IMR-90 (cell line): ENCODE results near the gene PAK4. TPM values are rescaled to one million over a fixed set of nuclear protein-coding genes. Genes with fewer than 3 reads are reported as not detected.

Source experiments
- ATAC-seq: fragments of 200-7000 bp; cut with Tn5 transposase; 2 replicates; pipeline ENCODE4 v1.9.1; 2020; ENCODE audit warnings: low read depth, mild to moderate bottlenecking, moderate library complexity
- BruUV-seq: library from RNA; stranded (reverse); fragments of 400-500 nt; replicated peaks from 2 replicates; lab custom pipeline; 2021; lab: Mats Ljungman, UMichigan
- CTCF ChIA-PET: fragments of 300-600 bp; formaldehyde crosslinking; extraction: SDS; loops from one replicate; lab custom pipeline; 2021; ENCODE audit warnings: antibody characterized with exemption; lab: Yijun Ruan, JAX
- POLR2A ChIA-PET: fragments of 300-600 bp; sonication (Branson Sonifier 250); formaldehyde crosslinking; loops from one replicate; lab custom pipeline; 2022; ENCODE audit warnings: antibody characterized with exemption; ENCODE audit not compliant: unreplicated experiment; lab: Charles Lee
- DNase-seq: peaks from one replicate; pipeline ENCODE4 v3.0.0; 2013
- H2AFZ ChIP-seq: replicated peaks from 2 replicates; pipeline ENCODE3; 2013; ENCODE audit warnings: low read length, mild to moderate bottlenecking; ENCODE audit not compliant: poor library complexity
- H2AK5ac ChIP-seq: 2 replicates; pipeline ENCODE4 v1.6.1; 2013; ENCODE audit warnings: low read depth, low read length, inconsistent platforms
- H2AK9ac ChIP-seq: replicated peaks from 2 replicates; pipeline ENCODE3; 2013; ENCODE audit warnings: mild to moderate bottlenecking, low read depth, low read length, moderate library complexity; ENCODE audit not compliant: poor library complexity
- H2BK120ac ChIP-seq: 2 replicates; pipeline ENCODE4 v1.6.1; 2013; ENCODE audit warnings: low read depth, low read length, inconsistent platforms
- H2BK15ac ChIP-seq: 3 replicates; pipeline ENCODE4 v1.6.1; 2013; ENCODE audit warnings: low read depth, low read length, inconsistent platforms
- H2BK20ac ChIP-seq: 2 replicates; pipeline ENCODE4 v1.6.1; 2013; ENCODE audit warnings: low read depth, mild to moderate bottlenecking, inconsistent platforms, low read length, moderate library complexity
- H2BK5ac ChIP-seq: 2 replicates; pipeline ENCODE4 v1.6.1; 2013; ENCODE audit warnings: mild to moderate bottlenecking, low read depth, low read length, inconsistent platforms; ENCODE audit not compliant: poor library complexity, severe bottlenecking
- H3K14ac ChIP-seq: replicated peaks from 2 replicates; pipeline ENCODE4 v1.6.1; 2013; ENCODE audit warnings: low read depth, low read length, inconsistent platforms
- H3K18ac ChIP-seq: 2 replicates; pipeline ENCODE4 v1.6.1; 2013; ENCODE audit warnings: low read depth, low read length, control low read depth
- H3K23ac ChIP-seq: 2 replicates; pipeline ENCODE4 v1.6.1; 2013; ENCODE audit warnings: low read depth, low read length, inconsistent platforms
- H3K27ac ChIP-seq: 2 replicates; pipeline ENCODE4 v1.5.1; 2013; ENCODE audit warnings: mild to moderate bottlenecking, control low read depth, low read length; ENCODE audit not compliant: insufficient read depth
- H3K27me3 ChIP-seq: 2 replicates; pipeline ENCODE4 v1.6.1; 2013; ENCODE audit warnings: low read length; ENCODE audit not compliant: control insufficient read depth, insufficient read depth
- H3K36me3 ChIP-seq: 2 replicates; pipeline ENCODE4 v1.6.1; 2013; ENCODE audit warnings: low read length, mixed read lengths; ENCODE audit not compliant: control insufficient read depth, insufficient read depth
- H3K4ac ChIP-seq: 2 replicates; pipeline ENCODE4 v1.6.1; 2013; ENCODE audit warnings: low read depth, low read length, inconsistent platforms
- H3K4me1 ChIP-seq: 2 replicates; pipeline ENCODE4 v1.6.1; 2013; ENCODE audit warnings: low read length, mixed read lengths; ENCODE audit not compliant: control insufficient read depth, insufficient read depth
- H3K4me2 ChIP-seq: 2 replicates; pipeline ENCODE4 v1.6.1; 2013; ENCODE audit warnings: low read depth, mild to moderate bottlenecking, control low read depth, low read length, moderate library complexity
- H3K4me3 ChIP-seq: 2 replicates; pipeline ENCODE4 v1.5.1; 2013; ENCODE audit warnings: low read depth, mild to moderate bottlenecking, control low read depth, low read length, moderate library complexity; ENCODE audit not compliant: insufficient read depth
- H3K56ac ChIP-seq: 2 replicates; pipeline ENCODE4 v1.6.1; 2013; ENCODE audit warnings: low read length, inconsistent platforms; ENCODE audit not compliant: insufficient read depth; ENCODE audit errors: extremely low read depth
- H3K79me1 ChIP-seq, 2 experiments: 2 replicates each; pipeline ENCODE4 v1.6.1; 2013; ENCODE audit warnings: low read length in 2 of 2, inconsistent platforms in 1 of 2, low read depth in 1 of 2
- H3K9ac ChIP-seq: 2 replicates; pipeline ENCODE4 v1.6.1; 2013; ENCODE audit warnings: low read depth, low read length, control low read depth
- H3K9me1 ChIP-seq: 2 replicates; pipeline ENCODE4 v1.6.1; 2013; ENCODE audit warnings: low read length, inconsistent platforms; ENCODE audit not compliant: insufficient read depth
- H3K9me3 ChIP-seq: 2 replicates; pipeline ENCODE4 v1.6.1; 2013; ENCODE audit warnings: low read length; ENCODE audit not compliant: control insufficient read depth, insufficient read depth
- H4K20me1 ChIP-seq: 2 replicates; pipeline ENCODE4 v1.6.1; 2013; ENCODE audit warnings: low read length, inconsistent platforms; ENCODE audit not compliant: insufficient read depth
- H4K5ac ChIP-seq: 2 replicates; pipeline ENCODE4 v1.6.1; 2013; ENCODE audit warnings: mild to moderate bottlenecking, low read depth, low read length, control low read depth
- H4K8ac ChIP-seq, 2 experiments: 2 replicates each; pipeline ENCODE4 v1.6.1; 2013; ENCODE audit warnings: low read depth in 2 of 2, low read length in 2 of 2, control low read depth in 1 of 2, inconsistent platforms in 1 of 2
- H4K91ac ChIP-seq: 2 replicates; pipeline ENCODE4 v1.6.1; 2013; ENCODE audit warnings: low read depth, low read length, inconsistent platforms; ENCODE audit not compliant: insufficient read depth
- BHLHE40 ChIP-seq: fragments of 150-350 bp; IDR thresholded peaks from 2 replicates; pipeline ENCODE4 v1.6.1; 2016; ENCODE audit warnings: mild to moderate bottlenecking, low read depth, low read length
- CEBPB ChIP-seq: IDR thresholded peaks from 2 replicates; pipeline ENCODE4 v1.6.1; 2012; ENCODE audit warnings: low read depth, low read length, improper control_type of control experiment
- CHD1 ChIP-seq: IDR thresholded peaks from 2 replicates; pipeline ENCODE4 v1.6.1; 2012; ENCODE audit warnings: low read depth, low read length, improper control_type of control experiment
- FOS ChIP-seq: fragments of 150-350 bp; IDR thresholded peaks from 2 replicates; pipeline ENCODE4 v1.6.1; 2016; ENCODE audit warnings: low read depth, low read length
- MAZ ChIP-seq: IDR thresholded peaks from 2 replicates; pipeline ENCODE4 v1.6.1; 2012; ENCODE audit warnings: low read depth, mild to moderate bottlenecking, low read length, improper control_type of control experiment, moderate library complexity, borderline replicate concordance
- MXI1 ChIP-seq: IDR thresholded peaks from 2 replicates; pipeline ENCODE4 v1.6.1; 2012; ENCODE audit warnings: low read depth, mild to moderate bottlenecking, low read length, moderate library complexity, borderline replicate concordance
- NFE2L2 ChIP-seq: fragments of 150-350 bp; IDR thresholded peaks from 2 replicates; pipeline ENCODE4 v1.6.1; 2016; ENCODE audit warnings: low read depth, mild to moderate bottlenecking, low read length
- POLR2A ChIP-seq: IDR thresholded peaks from 2 replicates; pipeline ENCODE4 v1.6.1; 2012; ENCODE audit warnings: mild to moderate bottlenecking, low read depth, low read length
- RAD21 ChIP-seq: IDR thresholded peaks from 2 replicates; pipeline ENCODE4 v1.6.1; 2012; ENCODE audit warnings: low read length, improper control_type of control experiment
- RCOR1 ChIP-seq: IDR thresholded peaks from 2 replicates; pipeline ENCODE4 v1.6.1; 2012; ENCODE audit warnings: mild to moderate bottlenecking, low read length, improper control_type of control experiment; ENCODE audit not compliant: insufficient replicate concordance
- SMC3 ChIP-seq: fragments of 150-350 bp; IDR thresholded peaks from 2 replicates; pipeline ENCODE4 v1.6.1; 2016; ENCODE audit warnings: low read depth, mild to moderate bottlenecking, antibody characterized with exemption, low read length, moderate library complexity
- WGBS, 2 experiments: methylation state at CpG; one replicate each; pipeline versions ENCODE4 v1.1.5 to v1.1.7; 2013; ENCODE audit warnings: missing lambda C conversion rate in 2 of 2; ENCODE audit not compliant: insufficient read length in 1 of 2; ENCODE audit errors: extremely low coverage in 2 of 2; 5-methylcytosine and 5-hydroxymethylcytosine counted together
- dilution Hi-C: fragments of 300-500 bp; cut with HindIII; formaldehyde crosslinking; loops from one replicate; pipeline ENCODE4 v1.14.3; 2018; ENCODE audit warnings: low sequenced_read_pairs; ENCODE audit not compliant: unreplicated experiment
- in situ Hi-C: fragments of 300-500 bp; cut with MboI; formaldehyde crosslinking; loops from 3 replicates; pipeline ENCODE4 v1.14.3; 2019; ENCODE audit warnings: low sequenced_read_pairs, inconsistent platforms, mixed read lengths
- intact Hi-C: fragments of 100-400 bp; cut with micrococcal nuclease; formaldehyde crosslinking; loops from 2 replicates; pipeline ENCODE4 v1.10.0; 2022
- polyA plus RNA-seq, 3 experiments: library from polyadenylated mRNA; depleted of rRNA; stranded (reverse); fragments of >200 nt; gene quantifications; 2 replicates each; pipeline ENCODE4 v1.2.3, GENCODE V29; 2012; ENCODE audit warnings: low replicate concordance in 1 of 3
- total RNA-seq: library from RNA; depleted of rRNA; stranded (reverse); fragments of >200 nt; gene quantifications from 2 replicates; pipeline ENCODE4 v1.2.3, GENCODE V29; 2012
- TF ChIP-seq, protein P1 (sequence below): fragments of 150-350 bp; IDR thresholded peaks from 2 replicates; pipeline ENCODE4 v1.6.1; 2016; ENCODE audit warnings: low read depth, mild to moderate bottlenecking, low read length, moderate library complexity, borderline replicate concordance
- TF ChIP-seq, protein P2 (sequence below): conservative IDR thresholded peaks from 2 replicates; pipeline ENCODE4 v1.5.1; 2012; ENCODE audit warnings: mild to moderate bottlenecking, low read depth, low read length, improper control_type of control experiment
- TF ChIP-seq, protein P3 (sequence below): fragments of 150-350 bp; IDR thresholded peaks from 2 replicates; pipeline ENCODE4 v1.6.1; 2017; ENCODE audit warnings: mild to moderate bottlenecking, antibody characterized with exemption, low read length, low read depth

The PAK4 gene
- total and polyA plus RNA-seq, 2 of the 4 experiments (the other 2 are of a cell fraction) = 2.0 to 27.2 TPM

- Histone ChIP-seq H3K9ac (no peak overlapping the region), H3K27ac (no peak overlapping the region), H2BK120ac (no peak overlapping the region), H4K8ac (no peak overlapping the region), H4K5ac (no peak overlapping the region), H3K36me3 (no peaks in the 10 kb centered on the region), H3K27me3 (peaks cover 58% of the 10 kb centered on the region), H3K9me3 (no peaks in the 10 kb centered on the region), H3K56ac (no peak overlapping the region), H2AK9ac (no peak overlapping the region), H2BK15ac (no peak overlapping the region), H3K4ac (no peak overlapping the region), H2BK20ac (no peak overlapping the region), H3K18ac (no peak overlapping the region), H3K4me1 (no peaks in the 10 kb centered on the region; the same call in 1 of the 2 replicates), H2BK5ac (no peak overlapping the region), H2AFZ (no peak overlapping the region), H3K9me1 (no peaks in the 10 kb centered on the region), H3K23ac (no peak overlapping the region), H2AK5ac (no peak overlapping the region), H4K91ac (no peak overlapping the region), H3K4me3 (no peak overlapping the region), H3K14ac (no peak overlapping the region), H4K20me1 (no peaks in the 10 kb centered on the region), H3K79me1 (no peaks in the 10 kb centered on the region), H3K4me2 (no peak overlapping the region)
- CTCF ChIA-PET = no interaction called here
- intact Hi-C loops = no loop called here
- dilution Hi-C loops = no loop called here
- no TSS peak for BruUV-seq
- in situ Hi-C loops = loop anchor here (25.0 kb wide), 1 partner anchor 738 kb away; no protein-coding TSS in a partner anchor
- DNase-seq = no peak
- POLR2A ChIA-PET = no interaction called here
- WGBS, 2 experiments = 79% methylated on average over 2 of the region's 3 CpGs; no CpG with 5 or more reads in 1 of the 2 experiments
- TF ChIP-seq RCOR1 = no peak
- no peak for TF ChIP-seq FOS
- TF ChIP-seq RAD21 = no peak
- no peak for TF ChIP-seq CHD1
- TF ChIP-seq, protein P1, sequence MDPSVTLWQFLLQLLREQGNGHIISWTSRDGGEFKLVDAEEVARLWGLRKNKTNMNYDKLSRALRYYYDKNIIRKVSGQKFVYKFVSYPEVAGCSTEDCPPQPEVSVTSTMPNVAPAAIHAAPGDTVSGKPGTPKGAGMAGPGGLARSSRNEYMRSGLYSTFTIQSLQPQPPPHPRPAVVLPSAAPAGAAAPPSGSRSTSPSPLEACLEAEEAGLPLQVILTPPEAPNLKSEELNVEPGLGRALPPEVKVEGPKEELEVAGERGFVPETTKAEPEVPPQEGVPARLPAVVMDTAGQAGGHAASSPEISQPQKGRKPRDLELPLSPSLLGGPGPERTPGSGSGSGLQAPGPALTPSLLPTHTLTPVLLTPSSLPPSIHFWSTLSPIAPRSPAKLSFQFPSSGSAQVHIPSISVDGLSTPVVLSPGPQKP = no peak
- TF ChIP-seq, protein P2, sequence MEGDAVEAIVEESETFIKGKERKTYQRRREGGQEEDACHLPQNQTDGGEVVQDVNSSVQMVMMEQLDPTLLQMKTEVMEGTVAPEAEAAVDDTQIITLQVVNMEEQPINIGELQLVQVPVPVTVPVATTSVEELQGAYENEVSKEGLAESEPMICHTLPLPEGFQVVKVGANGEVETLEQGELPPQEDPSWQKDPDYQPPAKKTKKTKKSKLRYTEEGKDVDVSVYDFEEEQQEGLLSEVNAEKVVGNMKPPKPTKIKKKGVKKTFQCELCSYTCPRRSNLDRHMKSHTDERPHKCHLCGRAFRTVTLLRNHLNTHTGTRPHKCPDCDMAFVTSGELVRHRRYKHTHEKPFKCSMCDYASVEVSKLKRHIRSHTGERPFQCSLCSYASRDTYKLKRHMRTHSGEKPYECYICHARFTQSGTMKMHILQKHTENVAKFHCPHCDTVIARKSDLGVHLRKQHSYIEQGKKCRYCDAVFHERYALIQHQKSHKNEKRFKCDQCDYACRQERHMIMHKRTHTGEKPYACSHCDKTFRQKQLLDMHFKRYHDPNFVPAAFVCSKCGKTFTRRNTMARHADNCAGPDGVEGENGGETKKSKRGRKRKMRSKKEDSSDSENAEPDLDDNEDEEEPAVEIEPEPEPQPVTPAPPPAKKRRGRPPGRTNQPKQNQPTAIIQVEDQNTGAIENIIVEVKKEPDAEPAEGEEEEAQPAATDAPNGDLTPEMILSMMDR = no peak
- TF ChIP-seq BHLHE40 = no peak
- no peak for TF ChIP-seq POLR2A
- TF ChIP-seq MXI1 = no peak
- TF ChIP-seq SMC3 = no peak
- TF ChIP-seq MAZ = no peak
- TF ChIP-seq CEBPB = no peak
- no peak for TF ChIP-seq NFE2L2
- TF ChIP-seq, protein P3, sequence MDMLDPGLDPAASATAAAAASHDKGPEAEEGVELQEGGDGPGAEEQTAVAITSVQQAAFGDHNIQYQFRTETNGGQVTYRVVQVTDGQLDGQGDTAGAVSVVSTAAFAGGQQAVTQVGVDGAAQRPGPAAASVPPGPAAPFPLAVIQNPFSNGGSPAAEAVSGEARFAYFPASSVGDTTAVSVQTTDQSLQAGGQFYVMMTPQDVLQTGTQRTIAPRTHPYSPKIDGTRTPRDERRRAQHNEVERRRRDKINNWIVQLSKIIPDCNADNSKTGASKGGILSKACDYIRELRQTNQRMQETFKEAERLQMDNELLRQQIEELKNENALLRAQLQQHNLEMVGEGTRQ = no peak
- no peak for ATAC-seq
Observed at GRCh38 chr19:39200803-39201115, 75.2 kb downstream of the PAK4 start.
